HG02642 (cell line): ENCODE measurements around the gene ISLR2.
"Not testable (repeated sequence)": the region's sequence is repeated elsewhere in the genome, so short reads cannot be mapped to it uniquely, and the experiment has no call there.

Experiments
- ATAC-seq: cut with Tn5 transposase; IDR thresholded peaks from one replicate; pipeline ENCODE4 v1.9.1; 2021; ENCODE audit warnings: mild to moderate bottlenecking; ENCODE audit not compliant: unreplicated experiment, poor library complexity

ISLR2 gene

GRCh38 chr15:74147051-74147450, 16.7 kb downstream of the ISLR2 start:
- ATAC-seq = no peak

GRCh38 chr15:74155766-74156417, 25.5 kb downstream of the ISLR2 start:
- no peak for ATAC-seq

GRCh38 chr15:74156678-74157411, 26.5 kb downstream of the ISLR2 start:
- no peak for ATAC-seq

- ATAC-seq = no peak
These were observed 27.8 kb downstream of the ISLR2 start for GRCh38 chr15:74157868-74158827.

GRCh38 chr15:74158855-74159650, 28.7 kb downstream of the ISLR2 start:
- ATAC-seq = peak; percentile 65

GRCh38 chr15:74159773-74160172, 29.4 kb downstream of the ISLR2 start:
- no peak for ATAC-seq

GRCh38 chr15:74160390-74160789, 30.0 kb downstream of the ISLR2 start:
- ATAC-seq = not testable (repeated sequence)

GRCh38 chr15:74162195-74162536, 31.8 kb downstream of the ISLR2 start:
- not testable (repeated sequence) for ATAC-seq

GRCh38 chr15:74165461-74165860, 35.1 kb downstream of the ISLR2 start:
- ATAC-seq = no peak

GRCh38 chr15:74167891-74168331, 37.5 kb downstream of the ISLR2 start:
- no peak for ATAC-seq

- ATAC-seq = no peak
These were observed 38.3 kb downstream of the ISLR2 start for GRCh38 chr15:74168711-74169126.

GRCh38 chr15:74170071-74170844, 39.9 kb downstream of the ISLR2 start:
- ATAC-seq = no peak

GRCh38 chr15:74170875-74171578, 40.6 kb downstream of the ISLR2 start:
- ATAC-seq = no peak

GRCh38 chr15:74171965-74172541, 41.7 kb downstream of the ISLR2 start:
- no peak for ATAC-seq

- ATAC-seq = no peak
These were observed 42.5 kb downstream of the ISLR2 start for GRCh38 chr15:74172701-74173379.

GRCh38 chr15:74173380-74174218, 43.2 kb downstream of the ISLR2 start, which contains the start of gene ISLR:
TSS of gene ISLR (plus strand) at chr15:74173710. CDS start at chr15:74174859, 1,149 bp downstream.
- ATAC-seq = no peak
